PC-9 (cell line): ENCODE measurements around the gene RALB.

Source experiments
- EZH2 ChIP-seq: fragments of 200-600 bp; sonication (generic); IDR thresholded peaks from 2 replicates; pipeline ENCODE4 v1.8.0; 2017; ENCODE audit warnings: antibody characterized with exemption, low read depth
- TF ChIP-seq, protein P1 (sequence below): fragments of 200-600 bp; sonication (generic); conservative IDR thresholded peaks from 2 replicates; pipeline ENCODE4 v1.6.1; 2017; ENCODE audit warnings: mixed run types, antibody characterized with exemption, mild to moderate bottlenecking, moderate library complexity

DNA sequence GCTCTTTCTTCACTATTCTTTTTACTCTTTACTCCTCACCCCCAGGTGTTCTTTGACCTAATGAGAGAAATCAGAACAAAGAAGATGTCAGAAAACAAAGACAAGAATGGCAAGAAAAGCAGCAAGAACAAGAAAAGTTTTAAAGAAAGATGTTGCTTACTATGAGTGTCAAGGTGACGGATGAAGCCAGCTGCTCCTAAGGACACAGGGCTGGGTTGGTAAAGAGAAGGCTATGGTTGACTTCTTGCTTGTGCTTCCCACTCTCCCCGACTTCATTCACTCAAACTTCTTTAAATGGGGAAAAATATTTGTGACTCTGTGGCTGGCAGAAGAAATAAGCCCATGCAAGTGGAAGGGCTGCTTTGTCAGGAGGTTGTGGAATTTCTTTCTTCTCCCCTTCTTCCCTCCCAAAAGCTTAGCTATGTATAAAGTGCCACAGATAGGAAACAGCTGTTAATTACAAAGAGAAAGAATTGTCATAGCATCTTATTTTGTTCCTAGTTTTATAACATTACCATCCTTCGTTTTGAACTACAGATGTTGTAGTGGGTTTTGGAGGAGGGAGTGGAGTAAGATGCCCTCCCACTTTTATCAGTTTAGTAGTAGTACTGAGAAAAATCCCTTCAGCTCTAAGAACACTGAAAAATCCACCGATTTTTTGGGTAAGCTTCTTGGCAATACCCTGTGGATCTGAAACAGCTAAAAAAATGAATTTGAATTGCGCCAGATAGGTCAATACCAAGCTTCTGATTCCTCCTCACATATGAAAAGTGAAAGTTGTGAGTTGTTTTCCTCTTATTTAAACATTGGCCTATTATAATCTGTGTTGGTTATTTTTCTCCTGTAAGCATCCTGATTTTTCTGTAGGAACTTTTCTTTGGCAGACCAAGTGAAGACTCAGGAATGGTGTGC, 40.7 kb downstream of the RALB start:
- TF ChIP-seq, protein P1, sequence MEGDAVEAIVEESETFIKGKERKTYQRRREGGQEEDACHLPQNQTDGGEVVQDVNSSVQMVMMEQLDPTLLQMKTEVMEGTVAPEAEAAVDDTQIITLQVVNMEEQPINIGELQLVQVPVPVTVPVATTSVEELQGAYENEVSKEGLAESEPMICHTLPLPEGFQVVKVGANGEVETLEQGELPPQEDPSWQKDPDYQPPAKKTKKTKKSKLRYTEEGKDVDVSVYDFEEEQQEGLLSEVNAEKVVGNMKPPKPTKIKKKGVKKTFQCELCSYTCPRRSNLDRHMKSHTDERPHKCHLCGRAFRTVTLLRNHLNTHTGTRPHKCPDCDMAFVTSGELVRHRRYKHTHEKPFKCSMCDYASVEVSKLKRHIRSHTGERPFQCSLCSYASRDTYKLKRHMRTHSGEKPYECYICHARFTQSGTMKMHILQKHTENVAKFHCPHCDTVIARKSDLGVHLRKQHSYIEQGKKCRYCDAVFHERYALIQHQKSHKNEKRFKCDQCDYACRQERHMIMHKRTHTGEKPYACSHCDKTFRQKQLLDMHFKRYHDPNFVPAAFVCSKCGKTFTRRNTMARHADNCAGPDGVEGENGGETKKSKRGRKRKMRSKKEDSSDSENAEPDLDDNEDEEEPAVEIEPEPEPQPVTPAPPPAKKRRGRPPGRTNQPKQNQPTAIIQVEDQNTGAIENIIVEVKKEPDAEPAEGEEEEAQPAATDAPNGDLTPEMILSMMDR: no peak
- no peak for TF ChIP-seq EZH2
